Esophagus (tissue), 2 donors: ENCODE results near the gene LTC4S. TPM values are rescaled to one million over a fixed set of nuclear protein-coding genes. Genes with fewer than 3 reads are reported as not detected.
A peak's percentile ranks its signal among the peaks of the same experiment; 100 is the strongest.
"Not testable (repeated sequence)": the region's sequence is repeated elsewhere in the genome, so short reads cannot be mapped to it uniquely, and the experiment has no call there.

Experiments
- H3K27ac ChIP-seq, 2 donors: one replicate each; pipeline ENCODE4 v1.5.1; 2013; ENCODE audit warnings: low read depth in 2 of 2, mild to moderate bottlenecking in 2 of 2, inconsistent platforms in 1 of 2, low read length in 1 of 2, moderate library complexity in 1 of 2
- H3K27me3 ChIP-seq, 2 donors: one replicate each; pipeline ENCODE4 v1.6.1; 2013; ENCODE audit warnings: low read length in 2 of 2, control low read depth in 1 of 2, mild to moderate bottlenecking in 1 of 2; ENCODE audit not compliant: insufficient read depth in 2 of 2, control insufficient read depth in 1 of 2
- H3K36me3 ChIP-seq, 2 donors: one replicate each; pipeline ENCODE4 v1.6.1; 2013; ENCODE audit warnings: low read length in 1 of 2; ENCODE audit not compliant: control insufficient read depth in 2 of 2, insufficient read depth in 2 of 2
- H3K4me1 ChIP-seq, 2 donors: one replicate each; pipeline ENCODE4 v1.6.1; 2013; ENCODE audit warnings: low read length in 1 of 2; ENCODE audit not compliant: control insufficient read depth in 2 of 2, insufficient read depth in 2 of 2
- H3K4me3 ChIP-seq, 2 donors: one replicate each; pipeline ENCODE4 v1.5.1; 2013; ENCODE audit warnings: low read length in 2 of 2, mild to moderate bottlenecking in 2 of 2, low read depth in 1 of 2, moderate library complexity in 1 of 2
- H3K9me3 ChIP-seq, 2 donors: one replicate each; pipeline ENCODE4 v1.6.1; 2013; ENCODE audit warnings: mild to moderate bottlenecking in 2 of 2, low read depth in 1 of 2, low read length in 1 of 2, moderate library complexity in 1 of 2; ENCODE audit not compliant: control insufficient read depth in 2 of 2, insufficient read depth in 1 of 2
- WGBS, 2 donors: extraction: QIAGEN DNeasy Blood & Tissue Kit; methylation state at CpG; one replicate each; pipeline ENCODE4 v1.1.7; 2013; 5-methylcytosine and 5-hydroxymethylcytosine counted together
- polyA plus RNA-seq, 2 donors: library from polyadenylated mRNA; stranded (reverse); fragments of 200-250 nt; gene quantifications; one replicate each; pipeline ENCODE4 v1.2.3, GENCODE V29; 2013
- donor health status: healthy with polysubstance abuse.
- donor health status: Bipolar disorder and iron deficiency.

Gene LTC4S
- polyA plus RNA-seq, 2 donors, result 3.0 to 6.5 TPM

GRCh38 chr5:179778591-179778990 is 15.2 kb upstream of the LTC4S start:
- no peak overlapping the region for H3K27ac ChIP-seq
- WGBS, 2 donors, result 88 to 92% methylated on average over 5 of the region's 5 CpGs
- H3K4me1 ChIP-seq, result no peaks in the 10 kb centered on the region
- no peak overlapping the region for H3K4me3 ChIP-seq
- peaks cover 12 to 34% of the 10 kb centered on the region in 2 donors for H3K36me3 ChIP-seq
- no peaks in the 10 kb centered on the region for H3K27me3 ChIP-seq
- no peaks in the 10 kb centered on the region for H3K9me3 ChIP-seq

GRCh38 chr5:179779826-179780225 is 14.0 kb upstream of the LTC4S start:
- no peaks in the 10 kb centered on the region for H3K4me1 ChIP-seq
- H3K27me3 ChIP-seq, result no peaks in the 10 kb centered on the region
- H3K36me3 ChIP-seq, result peaks cover 11 to 23% of the 10 kb centered on the region in 2 donors
- no peak overlapping the region for H3K4me3 ChIP-seq
- 90 to 94% methylated on average over 4 of the region's 4 CpGs for WGBS, 2 donors
- no peaks in the 10 kb centered on the region for H3K9me3 ChIP-seq
- H3K27ac ChIP-seq, result no peak overlapping the region

- Histone ChIP-seq H3K27me3 (no peaks in the 10 kb centered on the region), H3K4me3 (no peak overlapping the region), H3K36me3 (peaks cover 10 to 21% of the 10 kb centered on the region in 2 donors), H3K4me1 (no peaks in the 10 kb centered on the region), H3K27ac (no peak overlapping the region), H3K9me3 (no peaks in the 10 kb centered on the region)
- 81 to 88% methylated on average over 7 of the region's 7 CpGs for WGBS, 2 donors
Observed at GRCh38 chr5:179780362-179780761, 13.4 kb upstream of the LTC4S start.

- WGBS, 2 donors, result 94 to 96% methylated on average over 4 of the region's 4 CpGs
- peaks cover 8 to 10% of the 10 kb centered on the region in 2 donors for H3K36me3 ChIP-seq
- H3K4me1 ChIP-seq, result no peaks in the 10 kb centered on the region
- H3K27me3 ChIP-seq, result no peaks in the 10 kb centered on the region
- H3K4me3 ChIP-seq, result no peak overlapping the region
- H3K27ac ChIP-seq, result no peak overlapping the region
- no peaks in the 10 kb centered on the region for H3K9me3 ChIP-seq
Observed at GRCh38 chr5:179781846-179782245, 11.9 kb upstream of the LTC4S start.

GRCh38 chr5:179783128-179783527 is 10.7 kb upstream of the LTC4S start:
- WGBS, 2 donors, result 93 to 94% methylated on average over 9 of the region's 9 CpGs
- Histone ChIP-seq H3K27ac (no peak overlapping the region), H3K4me3 (no peak overlapping the region), H3K9me3 (no peaks in the 10 kb centered on the region), H3K4me1 (no peaks in the 10 kb centered on the region), H3K36me3 (peaks cover 8 to 10% of the 10 kb centered on the region in 2 donors), H3K27me3 (no peaks in the 10 kb centered on the region)

GRCh38 chr5:179786861-179787260 is 6.9 kb upstream of the LTC4S start:
- no peak overlapping the region for H3K4me3 ChIP-seq
- no peaks in the 10 kb centered on the region for H3K9me3 ChIP-seq
- H3K27me3 ChIP-seq, result no peaks in the 10 kb centered on the region
- H3K36me3 ChIP-seq, result no peaks in the 10 kb centered on the region
- 70 to 78% methylated on average over 12 of the region's 12 CpGs for WGBS, 2 donors
- no peaks in the 10 kb centered on the region for H3K4me1 ChIP-seq
- no peak overlapping the region for H3K27ac ChIP-seq

GRCh38 chr5:179788193-179788854 is 5.5 kb upstream of the LTC4S start:
- peaks cover 0 to 2% of the 10 kb centered on the region in 2 donors for H3K4me1 ChIP-seq
- no peaks in the 10 kb centered on the region for H3K27me3 ChIP-seq
- H3K4me3 ChIP-seq, result no peak overlapping the region
- H3K36me3 ChIP-seq, result no peaks in the 10 kb centered on the region
- H3K27ac ChIP-seq, result no peak overlapping the region
- 77 to 85% methylated on average over 7 of the region's 7 CpGs for WGBS, 2 donors
- no peaks in the 10 kb centered on the region for H3K9me3 ChIP-seq

- not testable (repeated sequence) for H3K27ac ChIP-seq
- 94 to 97% methylated on average over 9 of the region's 9 CpGs for WGBS, 2 donors
Observed at GRCh38 chr5:179789278-179789677, 4.5 kb upstream of the LTC4S start.

GRCh38 chr5:179791881-179792611 is 1.7 kb upstream of the LTC4S start:
- WGBS, 2 donors, result 63 to 64% methylated on average over 12 to 15 of the region's 15 CpGs
- H3K4me3 ChIP-seq, result no peak overlapping the region
- H3K9me3 ChIP-seq, result no peaks in the 10 kb centered on the region
- peak overlapping the region in 1 of 2 donors; percentile 40 for H3K27ac ChIP-seq
- peaks cover 3 to 21% of the 10 kb centered on the region in 2 donors for H3K4me1 ChIP-seq
- no peaks in the 10 kb centered on the region for H3K27me3 ChIP-seq
- no peaks in the 10 kb centered on the region for H3K36me3 ChIP-seq

More at GRCh38 chr5:179789278-179789677, 4.5 kb upstream of the LTC4S start:
- H3K27me3 ChIP-seq, H3K36me3 ChIP-seq, H3K4me3 ChIP-seq, H3K9me3 ChIP-seq: not testable (repeated sequence)
- peaks cover 0 to 11% of the 10 kb centered on the region in 2 donors for H3K4me1 ChIP-seq
